ENCODE measurements around the gene NTSR2.

NTSR2 gene

DNA sequence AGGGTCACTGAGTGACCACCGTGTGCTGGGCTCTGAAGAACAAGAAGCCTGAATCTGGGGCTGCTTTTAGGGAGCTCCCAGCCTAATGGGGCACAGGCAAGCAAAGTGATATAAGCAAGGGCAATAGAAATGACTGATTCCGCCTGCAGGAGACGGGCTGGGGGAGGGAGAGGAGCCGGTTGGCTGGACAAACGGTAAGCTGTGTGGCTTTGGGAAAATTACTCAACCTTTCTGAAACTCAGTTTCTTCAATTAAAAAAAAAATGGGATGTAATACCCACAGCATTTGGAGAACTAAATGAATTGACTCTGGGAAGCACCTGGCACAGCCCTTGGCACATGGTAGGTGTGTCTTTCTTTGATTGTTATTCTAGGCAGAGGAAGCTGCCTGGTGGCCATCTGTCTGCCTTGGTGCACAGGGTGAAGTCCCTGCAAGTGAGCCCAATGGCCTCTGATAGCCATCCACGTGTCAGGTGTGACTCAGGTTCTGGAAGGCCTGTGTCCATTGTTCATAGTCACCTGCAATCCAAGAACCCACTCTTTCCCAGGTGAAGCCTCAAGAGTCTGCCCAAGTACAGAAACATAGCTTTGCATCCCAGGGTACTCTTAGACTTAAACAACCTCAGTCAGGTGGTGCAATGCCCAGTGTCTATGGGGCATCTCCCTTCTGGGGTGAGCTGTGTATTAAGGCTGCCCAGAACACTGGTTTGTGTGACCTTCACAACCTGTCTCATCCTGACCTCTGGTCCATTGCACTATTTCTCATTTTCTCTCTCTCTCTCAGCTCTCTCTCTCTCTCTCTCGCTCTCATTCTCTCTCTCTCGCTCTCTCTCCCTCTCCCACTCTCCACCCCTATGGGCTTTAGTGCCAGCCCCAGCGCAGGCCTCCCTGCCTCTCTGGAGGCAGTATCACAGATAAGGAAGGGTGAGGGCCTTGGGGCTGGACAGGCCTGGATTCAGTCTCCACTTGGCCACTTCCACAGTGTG lies 30.0 kb upstream of the NTSR2 start:
- no peak for DNase-seq

DNA sequence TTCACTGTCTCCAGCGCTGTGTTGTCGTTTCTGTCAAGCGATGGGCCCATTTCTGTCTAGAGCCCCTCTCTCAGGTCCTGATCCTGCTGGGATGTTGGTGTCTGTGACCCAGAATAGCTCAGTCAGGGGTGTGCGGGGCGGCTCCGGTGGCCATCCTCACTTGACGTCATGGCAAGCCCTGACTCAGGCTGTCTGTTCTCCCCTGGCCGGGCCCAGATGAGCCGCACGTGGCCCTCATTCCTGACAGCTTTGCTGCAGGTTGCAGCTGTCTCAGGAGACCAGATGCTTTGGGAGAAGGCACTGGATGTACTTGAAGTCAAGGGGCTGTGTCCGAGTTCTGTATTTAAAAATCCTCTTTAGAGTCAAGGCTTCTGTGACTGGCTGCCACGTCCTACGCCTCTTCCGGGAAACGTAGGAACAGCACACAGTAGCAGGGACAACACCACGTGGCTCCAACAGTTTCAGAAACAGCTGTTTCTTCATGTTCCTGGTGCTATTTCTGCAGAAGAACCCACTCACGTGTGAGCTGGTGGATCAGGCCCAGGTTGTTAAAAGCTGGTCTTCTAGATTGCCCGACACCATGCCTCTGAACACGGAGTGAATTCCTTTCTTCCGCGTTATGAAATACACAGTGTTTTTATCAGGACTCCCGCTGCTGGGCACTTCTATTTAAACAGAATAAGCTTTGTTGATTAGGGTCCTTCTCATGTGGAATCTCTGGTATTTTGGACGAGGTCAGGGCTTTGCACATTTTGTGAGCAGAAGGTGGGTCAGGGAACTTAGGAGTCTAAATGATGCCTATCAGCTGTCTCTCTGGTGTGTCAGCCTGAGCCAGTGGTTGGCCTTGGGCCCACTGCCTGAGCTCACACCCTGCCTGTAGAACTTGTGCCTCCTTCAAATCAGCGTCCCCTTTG lies 28.3 kb upstream of the NTSR2 start:
- no peak for DNase-seq

DNA sequence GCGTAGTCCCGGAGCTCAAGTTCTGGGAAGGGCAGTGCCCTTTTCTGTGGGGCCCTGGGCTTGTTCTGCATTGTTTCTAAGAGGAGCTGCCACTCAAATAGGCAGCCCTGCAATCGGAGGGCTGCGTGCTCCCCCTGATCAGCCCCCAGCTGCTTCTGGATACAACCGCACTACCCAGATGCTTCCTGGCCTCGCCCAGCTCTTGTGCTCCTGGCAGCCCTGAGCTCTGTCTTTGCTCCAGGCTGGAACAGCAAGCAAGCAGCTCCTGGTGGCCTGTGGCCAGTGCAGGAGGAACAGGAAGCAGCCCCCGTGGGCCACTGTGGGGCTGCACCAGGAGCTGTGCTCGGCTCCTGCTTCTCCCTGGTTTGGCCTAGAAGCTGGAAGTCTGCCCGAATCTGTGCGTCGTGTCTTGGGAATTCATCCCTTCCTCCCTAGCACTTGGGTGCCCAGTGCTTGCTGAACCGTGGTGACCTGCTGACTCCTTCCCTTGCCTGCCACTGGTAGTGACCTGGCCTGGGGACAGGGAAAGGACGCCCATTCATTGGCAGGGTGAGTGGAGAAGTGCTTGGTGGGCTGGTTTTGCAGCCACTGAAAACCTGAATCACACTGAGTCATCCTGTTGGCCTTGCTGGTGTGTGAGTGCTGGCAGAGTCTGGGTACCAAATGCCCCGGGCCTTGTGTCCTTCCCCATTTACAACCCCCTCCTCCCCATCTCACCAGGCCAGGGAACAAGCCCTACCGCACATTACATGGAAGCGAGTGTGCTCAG lies 27.3 kb upstream of the NTSR2 start:
- peak; percentile 68 for DNase-seq

DNA sequence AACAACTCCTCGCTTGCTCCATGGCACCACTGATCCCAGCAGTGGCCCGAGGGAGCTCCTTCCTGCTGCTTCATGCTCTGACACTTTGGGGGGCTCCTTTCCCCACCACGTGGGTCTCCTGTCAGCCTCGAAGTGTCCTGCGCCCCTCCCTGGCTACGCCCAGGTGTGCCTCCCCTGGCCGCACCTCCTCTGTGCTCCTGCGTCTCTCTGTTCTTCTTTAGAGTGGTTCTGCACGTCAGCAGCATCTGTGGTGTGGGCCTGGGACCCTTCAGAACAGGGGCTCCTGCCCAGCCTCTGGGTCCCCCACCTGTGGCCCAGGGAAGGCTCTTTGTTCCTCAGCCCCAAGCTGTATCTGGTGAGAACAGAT lies 26.7 kb upstream of the NTSR2 start:
- DNase-seq: no peak

DNA sequence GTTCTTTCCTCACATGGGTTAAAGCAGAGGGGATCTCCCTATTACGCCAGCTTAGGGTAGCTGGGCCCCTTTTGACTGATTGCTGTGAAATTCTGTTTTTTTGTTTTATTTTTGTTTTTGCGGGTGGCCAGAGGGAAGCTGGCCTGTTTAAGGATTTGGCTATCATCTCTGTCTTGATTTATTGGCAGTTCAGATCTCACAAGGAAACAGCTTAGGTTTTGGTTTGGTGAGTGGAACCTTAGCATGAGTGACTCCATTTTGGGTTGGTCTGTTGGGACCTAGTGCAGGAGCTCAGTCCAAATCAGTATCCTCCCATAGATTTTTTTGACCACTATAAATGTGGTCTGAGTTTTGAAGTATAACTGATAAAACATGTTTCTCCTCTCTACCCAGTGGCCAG lies 25.6 kb upstream of the NTSR2 start:
- DNase-seq: no peak

DNA sequence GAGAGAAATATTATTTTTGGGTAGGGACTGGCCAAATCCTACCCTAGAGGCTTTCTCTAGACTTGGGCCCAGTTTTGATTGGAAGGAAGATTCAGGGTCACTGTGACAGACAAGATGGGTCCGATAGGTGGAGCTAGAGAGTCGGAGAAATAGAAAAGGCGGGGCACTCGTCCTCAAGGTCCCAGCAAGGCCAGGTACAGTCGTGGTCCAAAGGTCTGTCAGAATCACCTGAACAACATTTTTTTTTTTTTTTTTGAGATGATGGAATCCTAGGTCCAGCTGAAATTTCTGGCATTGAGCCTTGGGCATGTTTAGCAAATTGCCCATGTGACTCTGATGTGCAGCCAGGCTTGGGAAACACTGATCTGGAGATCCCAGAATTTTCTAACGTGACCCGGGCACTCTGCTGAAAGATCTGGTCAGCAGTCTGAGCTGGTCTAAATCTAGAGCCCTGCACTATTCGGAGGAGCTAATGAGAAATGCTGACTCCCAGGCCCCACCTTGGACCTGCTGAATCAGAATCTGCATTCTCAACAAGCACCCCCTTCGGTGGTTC lies 23.0 kb upstream of the NTSR2 start:
- peak; percentile 45 for DNase-seq

DNA sequence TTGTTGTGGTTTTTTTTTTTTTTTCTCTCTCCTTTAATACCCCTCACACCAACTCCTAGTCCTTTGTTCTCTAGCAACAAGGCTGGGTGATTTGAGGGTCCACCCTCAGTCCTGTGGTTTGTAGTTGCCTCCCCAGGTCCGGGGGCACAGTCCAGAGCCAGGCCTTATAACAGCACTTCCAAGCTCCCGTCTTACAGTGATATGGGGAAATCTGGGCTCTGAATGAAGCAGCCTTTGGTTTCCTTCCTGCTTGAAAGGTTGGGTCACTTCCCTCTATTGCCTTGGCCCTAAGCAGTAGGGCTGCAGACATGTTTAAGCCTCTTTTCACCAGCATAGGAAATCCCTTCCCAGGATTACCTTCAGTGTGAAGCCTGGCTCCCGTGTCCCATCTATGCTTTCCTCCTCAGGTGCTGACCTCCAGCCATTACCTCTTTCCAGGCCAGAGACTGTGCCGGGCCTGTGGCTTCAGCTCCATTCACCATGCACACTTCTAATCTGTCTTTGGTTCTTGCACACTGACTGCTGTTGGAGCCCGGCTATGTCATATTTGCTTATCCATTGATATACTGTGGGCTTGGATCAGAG lies 21.2 kb upstream of the NTSR2 start:
- no peak for DNase-seq

DNA sequence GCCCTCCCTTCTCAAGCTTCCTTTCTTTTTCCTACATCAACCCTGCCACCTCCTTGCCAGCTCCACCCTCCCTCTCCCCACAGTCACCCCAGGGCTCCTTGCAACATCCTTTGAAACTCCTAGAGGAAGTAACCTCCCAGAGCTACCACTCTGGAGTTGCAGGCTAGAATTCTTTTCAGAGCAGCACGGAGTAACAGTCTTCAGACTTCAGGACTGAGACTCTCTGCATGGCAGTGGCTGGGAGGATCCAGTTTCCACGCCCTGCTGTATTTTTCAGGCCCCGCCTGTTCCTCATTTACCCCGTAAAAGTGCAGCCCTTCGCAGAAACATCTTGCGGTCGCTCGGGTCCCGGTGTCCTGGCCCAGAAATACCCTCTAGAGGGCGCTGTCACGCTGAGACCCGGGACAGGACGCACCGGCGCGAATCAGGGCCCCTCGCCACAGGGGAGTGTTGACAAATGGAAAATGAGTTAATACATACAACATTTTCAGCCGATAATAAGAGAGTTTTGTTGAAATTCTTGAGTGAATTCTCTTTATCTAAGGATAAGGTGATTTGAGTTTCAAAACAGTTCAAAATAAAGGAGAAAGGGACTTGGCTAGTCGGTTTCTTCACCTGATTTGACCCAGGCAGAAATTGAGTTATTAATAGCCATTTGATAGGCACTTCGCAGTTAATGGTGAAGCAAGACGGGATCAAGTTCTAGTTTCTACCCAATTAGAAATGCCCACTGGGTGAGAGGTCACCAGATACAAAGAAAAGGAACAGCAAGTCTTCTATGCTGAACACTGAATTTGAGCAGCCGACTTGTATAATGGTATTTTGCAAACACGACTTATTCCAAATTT lies 18.5 kb upstream of the NTSR2 start:
- DNase-seq: peak; percentile 80

DNA sequence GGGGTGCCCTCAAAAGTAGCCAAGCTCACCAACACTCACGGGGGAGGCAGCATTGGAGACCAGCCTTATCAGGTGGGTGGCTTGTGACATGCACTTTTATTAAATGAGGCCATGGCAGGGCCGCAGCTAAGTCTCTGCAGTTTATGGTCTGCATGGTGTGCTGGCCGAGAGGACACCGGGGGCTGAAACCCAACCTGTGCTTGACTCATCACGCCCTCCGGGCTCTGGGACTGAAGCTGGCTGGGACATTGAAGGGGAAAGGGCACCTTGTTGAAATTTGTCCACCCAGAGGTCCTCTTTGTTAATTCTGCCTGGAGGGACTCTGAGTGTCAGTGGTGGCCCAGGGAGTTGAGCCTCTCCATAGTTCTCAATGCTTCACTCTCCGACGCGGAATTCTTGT lies 17.7 kb upstream of the NTSR2 start:
- no peak for DNase-seq

DNA sequence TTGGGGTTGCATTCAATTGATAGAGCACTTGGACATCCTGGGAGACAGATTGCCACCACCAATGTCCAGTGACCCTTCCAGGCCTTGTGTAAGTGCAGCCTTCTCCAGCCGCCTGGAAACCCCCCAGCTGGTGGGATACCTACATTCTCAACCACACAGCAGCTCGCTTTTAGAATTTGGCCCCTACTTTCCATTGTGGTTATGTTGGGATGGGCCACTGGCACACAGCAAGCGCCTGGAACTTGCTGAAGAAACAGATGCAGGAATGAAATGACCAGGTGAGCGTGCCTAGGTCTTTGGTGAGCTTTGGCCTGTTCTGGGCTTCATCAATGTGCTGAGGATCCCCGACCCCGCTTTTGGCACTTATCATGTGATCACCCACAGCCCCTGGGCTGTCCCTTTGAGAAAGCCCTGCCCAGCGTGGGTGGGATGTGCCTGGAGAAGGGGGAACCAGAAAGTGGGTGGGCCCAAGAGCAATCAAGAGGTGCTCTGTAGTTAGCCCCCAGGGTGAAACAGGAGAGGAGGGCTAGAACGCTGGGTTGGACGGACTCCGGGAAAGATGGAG lies 16.0 kb upstream of the NTSR2 start:
- no peak for DNase-seq

DNA sequence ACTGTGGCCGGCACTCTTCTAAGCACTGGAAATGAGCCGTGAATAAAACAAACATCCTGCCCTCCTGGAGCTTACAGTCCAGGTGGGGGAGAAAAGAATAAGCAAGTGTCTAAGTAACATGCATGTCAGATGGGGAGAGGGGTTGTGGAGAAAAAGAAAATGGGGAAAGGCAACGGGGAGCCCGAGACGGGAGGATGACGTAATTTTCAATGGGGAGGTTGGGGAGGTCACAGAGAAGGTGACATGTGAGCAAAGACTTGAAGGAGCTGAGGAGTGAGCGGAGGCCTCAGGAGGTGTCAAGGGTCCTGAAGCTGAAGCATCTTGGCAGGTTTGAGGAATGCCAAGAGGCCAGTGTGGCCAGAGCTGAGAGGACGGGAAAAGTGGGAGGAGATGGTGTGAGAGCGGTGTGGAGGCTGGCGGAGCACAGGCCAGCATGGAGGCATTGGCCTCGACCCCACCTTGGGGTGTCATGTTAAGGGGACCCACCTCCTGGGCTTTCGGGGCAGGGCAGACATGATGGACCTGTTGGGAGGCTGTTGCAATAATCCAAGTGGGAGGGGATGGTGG lies 15.0 kb upstream of the NTSR2 start:
- no peak for DNase-seq

DNA sequence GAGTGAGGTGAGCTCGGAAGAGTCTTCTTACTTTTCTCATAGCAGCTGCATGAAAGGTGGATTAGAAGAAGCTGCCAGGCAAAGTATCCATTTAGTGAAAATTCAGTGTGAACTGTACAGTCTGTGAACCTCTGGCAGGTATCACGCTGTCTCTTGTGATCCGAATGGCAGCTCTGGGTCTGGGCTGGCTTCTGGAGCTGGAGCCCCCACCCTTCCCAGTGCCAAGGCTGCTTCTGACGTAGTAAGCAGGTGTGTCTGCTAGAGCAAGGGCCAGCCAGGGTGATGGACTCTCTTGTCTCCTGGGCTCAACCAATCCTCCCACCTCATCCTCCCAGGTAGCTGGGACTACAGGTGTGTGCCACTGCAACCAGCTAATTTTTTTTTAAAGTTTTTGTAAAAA lies 14.0 kb upstream of the NTSR2 start:
- DNase-seq: no peak

DNA sequence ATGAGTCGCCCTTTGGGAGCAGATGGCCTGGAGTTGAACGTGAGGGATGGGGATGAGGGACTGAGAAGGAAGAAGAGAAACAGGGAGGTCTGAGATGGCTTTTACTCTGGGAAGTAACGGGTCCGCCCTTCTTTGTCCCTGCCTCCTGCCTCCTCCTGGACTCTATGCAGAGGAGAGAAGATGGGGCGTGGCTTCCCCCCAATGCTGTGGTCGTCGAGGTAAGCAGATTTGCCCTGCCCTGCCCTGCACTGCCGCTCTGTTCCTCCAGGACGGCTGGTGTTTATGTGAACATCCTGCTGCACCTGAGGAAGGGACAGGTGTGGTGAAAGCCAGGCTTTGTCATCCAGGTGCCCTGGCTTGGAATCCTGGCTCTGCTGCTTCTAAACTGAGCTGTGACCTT lies 13.5 kb upstream of the NTSR2 start:
- DNase-seq: no peak

DNA sequence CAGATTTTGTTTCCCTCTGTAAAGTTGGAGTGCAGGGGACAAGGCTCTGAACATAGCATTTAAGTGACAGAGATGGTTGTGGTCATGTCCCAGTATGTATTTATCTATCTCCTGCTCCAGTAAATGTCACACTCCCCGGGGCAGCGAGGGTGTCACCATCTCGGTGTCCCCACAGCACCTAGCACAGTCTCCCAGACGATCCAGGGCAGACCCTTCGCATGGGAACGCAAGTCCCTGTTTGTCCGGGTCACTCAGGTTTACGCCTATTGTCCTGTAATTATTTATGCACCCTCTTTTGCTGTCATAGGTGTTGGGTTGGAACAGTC lies 12.6 kb upstream of the NTSR2 start:
- DNase-seq: no peak

DNA sequence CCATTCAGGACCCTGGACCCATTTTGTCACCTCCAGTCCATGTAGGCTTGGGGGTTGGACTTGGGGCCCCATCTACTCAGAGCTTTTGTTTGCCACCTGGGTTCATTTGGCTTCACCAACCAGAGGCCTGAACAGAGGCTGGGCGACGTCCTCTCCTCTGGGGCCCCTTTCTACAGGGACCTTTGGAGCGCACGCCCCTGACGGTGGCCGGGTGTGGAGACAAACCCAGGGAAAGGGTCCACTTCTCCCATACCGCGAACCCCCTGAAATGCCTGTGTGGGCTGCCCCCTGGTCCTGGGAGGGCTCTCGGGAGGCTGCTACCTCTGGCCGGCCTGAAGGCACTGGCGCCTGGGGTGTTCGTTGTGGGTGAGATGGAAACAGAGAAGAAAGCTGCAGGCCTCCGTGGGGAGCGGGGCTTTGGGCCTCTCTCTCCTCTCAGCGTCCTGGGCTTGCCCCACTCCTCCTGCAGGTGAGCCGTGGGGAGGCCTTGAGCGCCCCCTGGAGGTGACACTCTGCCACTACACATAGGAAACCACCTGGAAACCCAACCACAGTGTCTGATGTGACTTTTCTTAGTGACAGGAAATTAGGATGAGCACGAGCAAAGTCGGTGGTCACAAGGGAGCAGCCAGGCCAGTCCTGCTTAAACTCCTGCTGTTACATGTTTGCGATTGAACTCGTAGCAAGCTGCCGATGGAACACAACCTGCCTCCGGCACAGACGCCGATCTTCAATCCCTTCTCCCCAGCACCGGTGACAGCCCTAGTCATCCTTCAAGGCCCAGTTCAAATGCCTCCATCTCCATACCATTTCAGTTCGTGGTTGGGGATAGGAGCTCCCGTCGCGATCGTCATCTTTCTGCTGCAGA lies 12.0 kb upstream of the NTSR2 start:
- DNase-seq: no peak

DNA sequence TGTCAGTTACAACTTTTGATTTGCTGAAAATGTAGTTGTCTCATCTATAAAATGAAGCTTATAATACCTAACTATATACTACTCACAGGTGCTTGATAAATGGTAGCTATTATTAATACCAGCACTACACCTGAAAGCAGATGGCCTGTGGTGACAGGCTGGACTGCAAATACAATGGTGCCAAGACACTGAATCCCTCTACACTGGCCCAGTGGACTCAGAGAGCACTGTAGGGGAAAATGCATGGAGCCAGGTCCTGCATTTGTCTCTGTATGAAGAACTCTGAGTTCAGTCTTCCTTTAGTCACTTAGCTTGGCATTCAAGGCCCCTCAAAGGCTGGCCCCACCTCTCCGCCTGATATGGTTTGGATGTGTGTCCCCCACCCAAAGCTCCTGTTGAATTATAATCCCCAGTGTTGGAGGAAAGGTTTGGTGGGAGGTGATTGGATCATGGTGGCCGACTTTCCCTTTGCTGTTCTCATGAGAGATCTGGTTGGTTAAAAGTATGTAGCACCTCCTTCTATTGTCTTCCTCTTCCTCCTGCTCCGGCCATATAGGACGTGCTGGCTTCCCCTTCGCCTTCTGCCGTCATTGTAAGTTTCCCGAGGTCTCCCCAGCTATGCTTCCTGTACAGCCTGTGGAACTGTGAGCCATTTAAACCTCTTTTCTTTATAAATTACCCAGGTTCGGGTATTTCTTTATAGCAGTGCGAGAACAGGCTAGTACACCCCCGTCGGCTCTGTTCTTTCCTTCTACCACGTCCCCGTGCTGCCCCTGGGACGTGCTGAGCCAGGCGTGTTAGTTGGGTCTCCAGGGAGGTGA lies 11.1 kb upstream of the NTSR2 start:
- DNase-seq: no peak

DNA sequence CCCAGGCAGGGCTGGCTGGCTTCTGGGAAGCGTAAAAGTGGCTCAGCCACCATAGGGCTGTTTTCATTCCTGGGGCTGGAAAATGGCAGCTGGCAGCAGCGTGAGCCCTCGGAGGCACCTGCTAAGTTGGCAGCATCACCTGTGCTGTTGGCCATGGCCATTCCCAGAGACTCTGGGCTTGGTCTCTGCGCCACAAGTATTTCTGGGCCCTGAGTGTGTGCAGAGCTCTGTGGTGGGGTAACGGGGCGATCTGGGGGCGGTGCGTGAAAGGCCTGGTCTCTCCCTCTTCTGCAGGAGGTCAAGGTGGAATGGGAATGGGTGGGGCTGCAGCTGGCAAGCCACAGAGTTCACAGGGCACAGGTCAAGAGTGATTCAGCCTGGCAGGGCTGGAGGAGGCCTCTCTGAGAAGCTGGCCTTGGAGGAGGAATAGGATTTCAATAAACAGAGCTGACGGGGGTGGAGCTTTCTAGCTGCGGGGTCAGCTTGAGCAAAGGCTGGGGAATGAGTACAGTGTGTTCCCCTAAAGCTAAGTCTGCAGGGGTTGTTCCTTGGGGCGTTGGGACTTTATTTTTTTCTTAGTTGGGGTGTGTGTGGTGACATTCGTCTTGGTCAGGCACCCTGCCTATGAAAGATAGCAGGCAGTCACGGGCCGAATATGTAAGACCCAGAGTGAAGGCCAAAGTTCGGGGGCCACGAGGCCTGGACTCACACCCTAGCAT lies 10.3 kb upstream of the NTSR2 start:
- no peak for DNase-seq

DNA sequence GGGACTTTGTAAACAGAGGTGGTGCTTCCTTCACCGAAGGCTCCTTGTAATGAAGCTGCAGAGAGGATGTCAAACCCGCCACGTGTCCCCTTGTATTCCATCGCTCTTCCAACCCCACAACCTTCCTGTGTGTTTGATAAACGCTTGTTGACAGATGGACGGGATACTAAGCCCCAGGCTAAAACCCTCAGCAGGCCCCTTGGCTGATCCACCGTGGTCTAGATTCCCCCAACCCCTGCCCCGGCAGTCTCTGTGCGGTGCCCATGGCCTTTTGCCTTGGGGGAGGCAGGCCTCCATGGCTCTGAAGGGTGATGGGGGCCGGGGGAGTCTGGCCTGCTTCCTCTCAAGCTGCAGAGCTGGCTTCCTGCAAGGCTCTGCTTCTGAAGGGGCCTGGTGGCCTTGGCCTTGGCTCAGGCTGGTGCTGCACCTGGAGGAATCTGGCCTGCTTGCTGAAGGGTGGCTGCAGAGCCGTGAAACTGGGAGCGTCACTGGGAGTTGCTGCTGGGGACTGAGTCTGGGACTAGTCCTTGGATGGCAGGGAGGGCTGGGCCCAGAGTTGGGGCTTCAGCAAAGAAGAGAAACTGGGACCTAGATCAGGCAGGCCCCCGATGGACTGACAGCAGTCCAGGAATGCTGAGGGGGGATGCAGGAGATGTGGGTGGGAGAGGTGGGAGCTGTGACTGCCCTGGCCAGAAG lies 9.6 kb upstream of the NTSR2 start:
- no peak for DNase-seq
